Breast epithelium (tissue), 4 donors: Measurements from ENCODE around the gene ZNF48. TPM values are rescaled to one million over a fixed set of nuclear protein-coding genes. Genes with fewer than 3 reads are reported as not detected.

Experiments used
- DNase-seq, 2 donors: peaks; one replicate each; pipeline ENCODE4 v3.0.0-alpha.2; 2019; ENCODE audit warnings: low spot score in 2 of 2
- H3K27ac ChIP-seq, 2 donors: fragments of 200-600 bp; sonication (generic) in 1 of 2; one replicate each; pipeline ENCODE4 v1.5.1; 2016 to 2019; ENCODE audit warnings: mild to moderate bottlenecking in 1 of 2
- H3K27me3 ChIP-seq, 2 donors: fragments of 200-600 bp; sonication (generic) in 1 of 2; one replicate each; pipeline versions ENCODE4 v1.5.1 to v1.6.0; 2017 to 2019; ENCODE audit warnings: control low read depth in 1 of 2, mild to moderate bottlenecking in 1 of 2
- H3K36me3 ChIP-seq: fragments of 200-600 bp; one replicate; pipeline ENCODE4 v1.5.1; 2019
- H3K4me1 ChIP-seq, 2 donors: fragments of 200-600 bp; sonication (generic); one replicate each; pipeline ENCODE4 v1.5.1; 2016 to 2019; ENCODE audit warnings: control low read depth in 1 of 2
- H3K4me3 ChIP-seq, 3 donors: fragments of 200-600 bp; sonication (generic); 1 replicate in 2 of 3; 2 replicates in 1 of 3; pipeline ENCODE4 v1.5.1; 2016 to 2019; ENCODE audit warnings: mild to moderate bottlenecking in 3 of 3, moderate library complexity in 2 of 3
- H3K9me3 ChIP-seq, 2 donors: fragments of 200-600 bp; sonication (generic) in 1 of 2; one replicate each; pipeline ENCODE4 v1.5.1; 2016 to 2019; ENCODE audit warnings: control low read depth in 1 of 2
- CTCF ChIP-seq, 3 donors: fragments of 450-650 bp; IDR thresholded peaks; one replicate each; pipeline ENCODE4 v1.5.1; 2016 to 2017; ENCODE audit warnings: antibody characterized with exemption in 3 of 3, mild to moderate bottlenecking in 3 of 3, moderate library complexity in 3 of 3
- POLR2A ChIP-seq: fragments of 450-650 bp; IDR thresholded peaks from one replicate; pipeline ENCODE4 v1.6.1; 2016; ENCODE audit warnings: antibody characterized with exemption, mild to moderate bottlenecking, moderate library complexity
- POLR2AphosphoS5 ChIP-seq, 3 donors: sonication (generic); formaldehyde crosslinking; IDR thresholded peaks; one replicate each; pipeline ENCODE4 v1.6.1; 2017; ENCODE audit warnings: antibody characterized with exemption in 3 of 3
- intact Hi-C: fragments of 100-400 bp; cut with DNase I; formaldehyde crosslinking; loops from one replicate; pipeline ENCODE4 v1.15.1; 2023; ENCODE audit warnings: low total_unique reads
- total RNA-seq, 3 donors: library from RNA; depleted of rRNA; stranded (reverse); fragments of >200 nt; gene quantifications; one replicate each; pipeline ENCODE4 v1.1.0, GENCODE V29; 2016

ZNF48 gene
- total RNA-seq, 3 donors from 2014 or later = 4.8 to 9.5 (median 6.2) TPM

- intact Hi-C loops = no loop called here
- no peak for DNase-seq
- H3K27ac ChIP-seq = no peak overlapping the region
- H3K9me3 ChIP-seq = no peaks in the 10 kb centered on the region
- no peak for TF ChIP-seq POLR2AphosphoS5 (IDR thresholded peaks at IDR 0.05)
- no peak for TF ChIP-seq POLR2A
- TF ChIP-seq CTCF (IDR thresholded peaks at IDR 0.05) = no peak
- H3K36me3 ChIP-seq = no peaks in the 10 kb centered on the region
- no peak overlapping the region for H3K4me3 ChIP-seq
- H3K4me1 ChIP-seq = peaks cover 5 to 14% of the 10 kb centered on the region in 2 donors
- H3K27me3 ChIP-seq = no peaks in the 10 kb centered on the region
Measured at GRCh38 chr16:30350134-30350871, 44.9 kb upstream of the ZNF48 start.

- Histone ChIP-seq H3K27ac (peak overlapping the region in 1 of 2 donors; percentile 75), H3K9me3 (no peaks in the 10 kb centered on the region), H3K27me3 (no peaks in the 10 kb centered on the region), H3K4me1 (peaks cover 5 to 17% of the 10 kb centered on the region in 2 donors), H3K4me3 (no peak overlapping the region), H3K36me3 (no peaks in the 10 kb centered on the region)
- intact Hi-C loops = no loop called here
- DNase-seq = no peak
- TF ChIP-seq CTCF (IDR thresholded peaks at IDR 0.05) (no peak), POLR2AphosphoS5 (IDR thresholded peaks at IDR 0.05) (no peak), POLR2A (no peak)
Measured at GRCh38 chr16:30351001-30351441, 44.2 kb upstream of the ZNF48 start.

DNA sequence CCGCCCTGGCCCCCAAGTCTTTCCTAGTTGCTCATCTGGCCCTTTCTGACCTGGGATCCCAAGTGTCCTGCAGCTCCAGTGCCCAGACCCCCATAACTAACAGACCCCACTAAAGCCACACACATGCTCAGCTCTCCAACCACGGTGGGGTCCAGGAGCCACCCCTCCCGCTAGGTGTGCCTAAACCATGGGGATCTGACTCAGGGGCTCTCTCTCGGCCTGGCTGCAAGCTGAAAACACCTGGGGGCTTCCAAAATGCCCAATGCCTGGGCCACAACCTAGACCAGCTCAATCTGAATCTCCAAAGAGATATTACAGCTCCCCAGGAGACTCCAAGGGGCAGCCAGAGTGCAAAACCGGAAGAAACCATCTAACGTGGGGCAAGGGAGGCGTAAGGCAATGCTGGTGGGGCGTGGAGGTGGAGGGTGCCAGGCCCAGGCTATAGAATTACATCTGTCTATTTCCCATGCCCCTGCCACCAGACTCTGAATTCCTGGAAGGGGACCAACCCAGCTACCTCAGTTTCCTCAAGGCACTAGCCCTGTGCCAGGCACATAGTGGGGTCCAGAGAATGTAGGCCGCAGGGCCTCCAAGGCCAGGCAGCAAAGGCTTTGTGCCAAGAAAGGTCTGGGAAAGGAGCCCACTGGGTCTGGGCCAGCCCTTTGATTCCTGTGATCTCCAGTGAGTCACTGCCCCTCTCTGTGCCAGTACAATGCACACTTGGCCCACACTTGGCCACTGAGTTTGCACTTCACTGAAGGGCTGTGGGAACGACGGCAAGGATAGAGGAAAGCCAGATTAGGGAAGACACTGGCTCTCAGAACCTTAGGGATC, 43.4 kb upstream of the ZNF48 start:
- H3K27me3 ChIP-seq = no peaks in the 10 kb centered on the region
- no peaks in the 10 kb centered on the region for H3K9me3 ChIP-seq
- H3K4me3 ChIP-seq = no peak overlapping the region
- TF ChIP-seq CTCF (IDR thresholded peaks at IDR 0.05) (no peak), POLR2A (no peak), POLR2AphosphoS5 (IDR thresholded peaks at IDR 0.05) (peak; percentile 70 to 89 (median 80))
- peaks cover 5 to 24% of the 10 kb centered on the region in 2 donors for H3K4me1 ChIP-seq
- peak; percentile 80 to 86 for DNase-seq
- intact Hi-C loops = no loop called here
- no peaks in the 10 kb centered on the region for H3K36me3 ChIP-seq
- H3K27ac ChIP-seq = peak overlapping the region; percentile 75 to 98

DNA sequence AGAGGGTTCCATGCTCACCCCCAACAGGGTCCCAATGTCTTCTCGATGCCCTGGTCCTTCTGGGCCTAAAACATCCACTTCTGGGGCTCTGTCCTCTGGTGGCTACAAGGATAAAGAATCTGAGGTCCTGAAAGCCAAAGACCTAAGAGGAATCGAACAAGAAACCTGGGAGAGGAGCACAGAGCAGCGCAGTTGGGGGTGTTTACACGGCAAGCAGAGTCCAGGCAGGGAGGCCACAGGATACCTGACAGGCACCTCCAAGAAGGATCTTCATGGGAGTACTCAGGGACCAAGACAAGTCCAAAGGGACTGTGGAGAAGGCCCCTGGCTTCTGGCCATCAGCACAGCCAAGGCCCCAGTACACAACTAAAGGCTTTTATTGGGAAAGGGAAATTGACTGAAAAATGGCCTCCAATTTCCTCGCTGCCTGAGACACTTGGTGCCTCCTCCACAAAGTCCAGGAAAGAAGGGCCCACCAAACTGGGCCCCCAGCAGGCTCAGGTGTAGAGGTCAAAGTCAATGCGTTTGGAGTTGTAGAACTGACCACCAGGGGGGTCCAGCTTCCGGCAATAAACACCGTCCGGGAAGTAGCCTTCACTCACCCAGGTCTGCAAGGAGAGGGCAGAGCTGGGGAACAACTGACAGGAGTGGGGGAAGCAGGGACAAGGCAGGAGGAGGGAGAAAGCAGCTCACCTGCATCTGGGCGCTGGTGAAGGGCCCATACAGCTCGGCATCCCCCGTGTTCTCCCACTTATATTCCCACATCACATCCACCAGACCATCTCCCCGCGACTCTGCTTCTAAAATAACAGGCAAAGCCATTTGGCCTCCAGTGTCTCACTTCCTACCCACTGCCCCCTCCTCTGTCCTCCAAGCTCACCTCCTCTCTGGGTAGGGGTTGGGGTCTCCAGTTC, 42.5 kb upstream of the ZNF48 start:
- H3K27ac ChIP-seq = peak overlapping the region; percentile 75 to 98
- no peaks in the 10 kb centered on the region for H3K9me3 ChIP-seq
- intact Hi-C loops = no loop called here
- H3K36me3 ChIP-seq = no peaks in the 10 kb centered on the region
- peak in 1 of 2 donors; percentile 45 for DNase-seq
- H3K4me3 ChIP-seq = no peak overlapping the region
- no peak for TF ChIP-seq POLR2A
- TF ChIP-seq CTCF (IDR thresholded peaks at IDR 0.05) = no peak
- H3K27me3 ChIP-seq = no peaks in the 10 kb centered on the region
- peaks cover 5 to 24% of the 10 kb centered on the region in 2 donors for H3K4me1 ChIP-seq
